Calu3 (cell line): Measurements from ENCODE around the gene ABCB9. TPM values are rescaled to one million over a fixed set of nuclear protein-coding genes. Genes with fewer than 3 reads are reported as not detected.
"Not testable (repeated sequence)": the region's sequence is repeated elsewhere in the genome, so short reads cannot be mapped to it uniquely, and the experiment has no call there.

Source experiments
- BruUV-seq: library from RNA; stranded (reverse); fragments of 400-500 nt; replicated peaks from 2 replicates; lab custom pipeline; 2021; lab: Mats Ljungman, UMichigan
- CTCF ChIA-PET: fragments of 300-600 bp; sonication (Branson Sonifier 250); formaldehyde crosslinking; loops from one replicate; lab custom pipeline; 2022; ENCODE audit warnings: antibody characterized with exemption; lab: Charles Lee
- DNase-seq: peaks from one replicate; pipeline ENCODE4 v3.0.0; 2022
- H3K27ac Mint-ChIP-seq: one replicate; pipeline ENCODE4 v1.8.0; 2022; ENCODE audit warnings: mixed read lengths; ENCODE audit not compliant: unreplicated experiment
- H3K27me3 Mint-ChIP-seq: one replicate; pipeline ENCODE4 v1.8.0; 2022; ENCODE audit warnings: mixed read lengths; ENCODE audit not compliant: unreplicated experiment
- H3K36me3 Mint-ChIP-seq: one replicate; pipeline ENCODE4 v1.8.0; 2022; ENCODE audit warnings: mild to moderate bottlenecking, moderate library complexity, mixed read lengths; ENCODE audit not compliant: insufficient read depth, unreplicated experiment
- H3K4me1 Mint-ChIP-seq: one replicate; pipeline ENCODE4 v1.8.0; 2022; ENCODE audit warnings: mild to moderate bottlenecking, low read depth, mixed read lengths; ENCODE audit not compliant: unreplicated experiment
- H3K4me3 Mint-ChIP-seq: one replicate; pipeline ENCODE4 v1.8.0; 2022; ENCODE audit warnings: mild to moderate bottlenecking, low read depth, moderate library complexity, mixed read lengths; ENCODE audit not compliant: unreplicated experiment
- H3K9me3 Mint-ChIP-seq: one replicate; pipeline ENCODE4 v1.8.0; 2022; ENCODE audit warnings: low read depth, mixed read lengths; ENCODE audit not compliant: unreplicated experiment
- intact Hi-C: fragments of 100-400 bp; cut with micrococcal nuclease; formaldehyde crosslinking; loops from one replicate; pipeline ENCODE4 v1.10.0; 2022; ENCODE audit not compliant: unreplicated experiment
- total RNA-seq: library from RNA; stranded (reverse); gene quantifications from 2 replicates; pipeline ENCODE4 v1.2.3, GENCODE V29; 2022
- TF ChIP-seq, protein P1 (sequence below): fragments of 200-600 bp; IDR thresholded peaks from one replicate; pipeline ENCODE4 v1.8.0; 2022; ENCODE audit warnings: antibody characterized with exemption; ENCODE audit not compliant: unreplicated experiment

Gene ABCB9
- total RNA-seq, 1 experiment from 2014 or later = 25.6 TPM

DNA sequence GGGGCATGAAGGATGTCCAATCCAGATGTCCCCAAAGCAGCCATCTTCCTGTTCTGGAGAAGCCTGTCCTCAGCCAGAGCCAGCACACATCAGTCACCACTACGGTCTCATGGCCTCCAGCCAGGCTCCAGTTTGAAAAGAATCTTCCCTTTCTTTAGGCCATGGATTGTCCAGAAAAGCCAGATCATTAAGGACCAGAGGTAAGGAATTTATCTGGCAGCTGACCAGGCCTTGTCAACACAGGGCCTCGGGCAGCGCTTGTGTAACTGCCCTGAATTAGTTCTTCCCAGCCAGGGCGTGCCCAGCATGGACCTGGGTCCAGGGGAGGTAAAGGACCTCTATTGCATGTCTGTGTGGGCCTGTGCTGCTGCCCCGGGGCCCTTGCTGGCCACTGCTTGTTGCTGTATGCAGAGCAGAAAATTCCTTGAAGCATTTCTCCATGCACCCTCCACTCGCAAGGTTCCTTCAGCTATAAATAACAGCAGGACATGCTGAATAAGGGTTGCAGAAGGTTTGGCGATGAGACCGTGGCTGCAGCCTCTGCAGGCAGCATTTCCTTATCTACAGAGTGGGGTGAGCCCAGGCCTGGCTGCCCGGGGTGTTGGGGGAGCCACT is 48.6 kb downstream of the ABCB9 start:
- DNase-seq = peak; percentile 51
- TF ChIP-seq, protein P1, sequence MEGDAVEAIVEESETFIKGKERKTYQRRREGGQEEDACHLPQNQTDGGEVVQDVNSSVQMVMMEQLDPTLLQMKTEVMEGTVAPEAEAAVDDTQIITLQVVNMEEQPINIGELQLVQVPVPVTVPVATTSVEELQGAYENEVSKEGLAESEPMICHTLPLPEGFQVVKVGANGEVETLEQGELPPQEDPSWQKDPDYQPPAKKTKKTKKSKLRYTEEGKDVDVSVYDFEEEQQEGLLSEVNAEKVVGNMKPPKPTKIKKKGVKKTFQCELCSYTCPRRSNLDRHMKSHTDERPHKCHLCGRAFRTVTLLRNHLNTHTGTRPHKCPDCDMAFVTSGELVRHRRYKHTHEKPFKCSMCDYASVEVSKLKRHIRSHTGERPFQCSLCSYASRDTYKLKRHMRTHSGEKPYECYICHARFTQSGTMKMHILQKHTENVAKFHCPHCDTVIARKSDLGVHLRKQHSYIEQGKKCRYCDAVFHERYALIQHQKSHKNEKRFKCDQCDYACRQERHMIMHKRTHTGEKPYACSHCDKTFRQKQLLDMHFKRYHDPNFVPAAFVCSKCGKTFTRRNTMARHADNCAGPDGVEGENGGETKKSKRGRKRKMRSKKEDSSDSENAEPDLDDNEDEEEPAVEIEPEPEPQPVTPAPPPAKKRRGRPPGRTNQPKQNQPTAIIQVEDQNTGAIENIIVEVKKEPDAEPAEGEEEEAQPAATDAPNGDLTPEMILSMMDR = no peak
- H3K36me3 Mint-ChIP-seq = peaks cover 20% of the 10 kb centered on the region
- no peaks in the 10 kb centered on the region for H3K9me3 Mint-ChIP-seq
- no peaks in the 10 kb centered on the region for H3K27me3 Mint-ChIP-seq
- H3K27ac Mint-ChIP-seq = no peak overlapping the region
- H3K4me1 Mint-ChIP-seq = peaks cover 50% of the 10 kb centered on the region
- intact Hi-C loops = no loop called here
- CTCF ChIA-PET = no interaction called here
- BruUV-seq = no TSS peak
- no peak overlapping the region for H3K4me3 Mint-ChIP-seq

DNA sequence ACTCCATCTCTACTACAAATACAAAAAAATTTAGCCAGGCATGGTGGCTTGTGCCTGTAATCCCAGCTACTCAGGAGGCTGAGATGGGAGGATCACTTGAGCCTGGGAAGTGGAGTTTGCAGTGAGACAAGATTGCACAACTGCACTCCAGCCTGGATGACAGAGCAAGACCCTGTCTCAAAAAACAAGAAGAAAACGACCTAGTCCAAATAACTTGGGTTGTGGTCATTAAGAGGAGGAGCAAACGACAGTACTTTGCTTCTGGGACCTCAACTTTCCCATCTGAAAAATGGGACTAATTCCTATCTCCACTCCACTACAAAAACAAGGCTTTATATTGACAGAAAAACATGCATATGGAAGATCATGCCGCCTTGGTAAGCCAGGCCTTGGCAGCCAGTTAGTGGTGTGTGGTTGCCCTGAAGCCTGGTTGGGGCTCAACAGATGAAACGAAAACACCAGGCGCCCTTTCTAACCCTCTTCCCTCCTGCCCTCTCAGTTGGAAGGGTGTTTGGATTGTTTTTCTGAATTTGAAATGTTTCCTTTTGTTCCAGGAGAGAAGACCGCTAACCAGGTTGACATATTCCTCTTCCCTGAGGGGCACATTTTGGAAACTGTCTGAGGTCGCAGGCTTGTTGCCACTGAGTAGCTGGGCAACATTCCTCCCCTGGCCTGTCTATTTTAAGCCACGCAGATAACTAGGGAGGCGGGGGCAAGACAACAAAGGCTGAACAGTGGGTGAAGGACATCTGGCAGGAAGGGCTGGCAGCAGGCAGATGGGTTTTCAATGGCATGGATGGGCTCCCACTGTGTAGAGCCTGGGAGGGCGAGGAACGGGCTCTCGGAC is 56.6 kb downstream of the ABCB9 start:
- H3K4me1 Mint-ChIP-seq = peaks cover 20% of the 10 kb centered on the region
- H3K4me3 Mint-ChIP-seq = no peak overlapping the region
- DNase-seq = no peak
- no TSS peak for BruUV-seq
- peaks cover 13% of the 10 kb centered on the region for H3K36me3 Mint-ChIP-seq
- H3K27ac Mint-ChIP-seq = no peak overlapping the region
- TF ChIP-seq, protein P1 = no peak
- CTCF ChIA-PET = interaction anchor here (0.6 kb wide), 1 partner anchor 84 kb away, joined by 5 read pairs; no protein-coding TSS in a partner anchor
- intact Hi-C loops = no loop called here
- no peaks in the 10 kb centered on the region for H3K27me3 Mint-ChIP-seq
- no peaks in the 10 kb centered on the region for H3K9me3 Mint-ChIP-seq

DNA sequence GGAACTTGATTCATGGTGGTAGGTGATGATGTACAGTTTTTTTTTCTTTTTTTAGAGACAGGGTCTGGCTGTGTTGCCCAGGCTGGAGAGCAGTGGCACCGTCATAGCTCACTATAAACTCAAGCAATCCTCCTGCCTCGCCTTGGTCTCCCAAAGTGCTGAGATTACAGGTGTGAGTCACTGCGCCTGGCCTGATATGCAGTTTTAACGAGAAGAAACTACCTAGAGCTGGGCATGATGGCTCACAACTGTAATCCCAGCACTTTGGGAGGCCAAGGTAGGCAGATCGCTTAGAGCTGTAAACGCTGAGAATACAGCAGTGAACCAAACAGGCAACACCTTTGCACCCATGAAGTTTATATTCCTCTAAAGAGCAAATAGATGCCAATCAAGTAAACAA is 57.3 kb downstream of the ABCB9 start:
- no peak for DNase-seq
- intact Hi-C loops = no loop called here
- H3K4me1 Mint-ChIP-seq = peaks cover 22% of the 10 kb centered on the region
- no peaks in the 10 kb centered on the region for H3K9me3 Mint-ChIP-seq
- CTCF ChIA-PET = no interaction called here
- TF ChIP-seq, protein P1 = no peak
- no TSS peak for BruUV-seq
- peaks cover 10% of the 10 kb centered on the region for H3K36me3 Mint-ChIP-seq
- H3K27me3 Mint-ChIP-seq = no peaks in the 10 kb centered on the region
- H3K27ac Mint-ChIP-seq = no peak overlapping the region
- H3K4me3 Mint-ChIP-seq = no peak overlapping the region

DNA sequence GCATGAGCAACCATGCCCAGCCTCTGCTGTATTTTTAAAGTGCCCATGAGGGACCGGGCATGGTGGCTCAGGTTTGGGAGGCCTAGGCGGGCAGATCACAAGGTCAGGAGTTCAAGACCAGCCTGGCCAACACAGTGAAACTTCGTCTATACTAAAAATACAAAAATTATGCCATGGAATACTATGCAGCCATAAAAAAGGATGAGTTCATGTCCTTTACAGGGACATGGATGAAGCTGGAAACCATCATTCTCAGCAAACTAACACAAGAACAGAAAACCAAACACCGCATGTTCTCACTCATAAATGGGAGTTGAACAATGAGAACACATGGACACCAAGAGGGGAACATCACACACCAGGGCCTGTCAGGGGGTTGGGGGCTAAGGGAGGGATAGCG is 61.0 kb downstream of the ABCB9 start:
- CTCF ChIA-PET, H3K4me3 Mint-ChIP-seq, H3K9me3 Mint-ChIP-seq, H3K27me3 Mint-ChIP-seq, intact Hi-C loops, DNase-seq, BruUV-seq, H3K36me3 Mint-ChIP-seq, H3K27ac Mint-ChIP-seq: not testable (repeated sequence)
- peaks cover 30% of the 10 kb centered on the region for H3K4me1 Mint-ChIP-seq
